GM12873 (cell line): ENCODE data around the gene ANKS3.

Source experiments
- TF ChIP-seq, protein P1 (sequence below): IDR thresholded peaks from 2 replicates; pipeline ENCODE4 v1.5.1; 2012; ENCODE audit warnings: low read depth, mild to moderate bottlenecking, moderate library complexity, low read length, control low read depth; ENCODE audit not compliant: insufficient read depth; ENCODE audit errors: missing control alignments

The ANKS3 gene

DNA sequence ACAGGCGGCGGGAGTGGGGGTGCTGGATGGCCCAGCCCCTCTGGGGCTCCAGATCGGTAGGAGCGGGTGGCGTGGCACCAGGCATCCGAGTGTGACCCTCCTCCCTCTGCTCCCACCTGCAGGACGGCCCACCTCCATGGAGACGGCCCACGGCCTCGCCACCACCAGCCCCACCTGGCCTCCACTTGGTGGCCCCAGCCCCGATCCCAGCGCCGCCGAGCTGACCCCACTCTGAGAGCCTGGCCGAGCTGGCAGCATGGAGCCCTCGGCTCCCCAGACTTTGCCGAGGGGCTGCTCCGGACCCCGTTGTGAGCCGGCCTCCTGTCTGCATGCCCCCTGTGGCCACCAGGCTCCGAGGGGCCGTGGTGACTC lies 45.4 kb downstream of the ANKS3 start:
- TF ChIP-seq, protein P1, sequence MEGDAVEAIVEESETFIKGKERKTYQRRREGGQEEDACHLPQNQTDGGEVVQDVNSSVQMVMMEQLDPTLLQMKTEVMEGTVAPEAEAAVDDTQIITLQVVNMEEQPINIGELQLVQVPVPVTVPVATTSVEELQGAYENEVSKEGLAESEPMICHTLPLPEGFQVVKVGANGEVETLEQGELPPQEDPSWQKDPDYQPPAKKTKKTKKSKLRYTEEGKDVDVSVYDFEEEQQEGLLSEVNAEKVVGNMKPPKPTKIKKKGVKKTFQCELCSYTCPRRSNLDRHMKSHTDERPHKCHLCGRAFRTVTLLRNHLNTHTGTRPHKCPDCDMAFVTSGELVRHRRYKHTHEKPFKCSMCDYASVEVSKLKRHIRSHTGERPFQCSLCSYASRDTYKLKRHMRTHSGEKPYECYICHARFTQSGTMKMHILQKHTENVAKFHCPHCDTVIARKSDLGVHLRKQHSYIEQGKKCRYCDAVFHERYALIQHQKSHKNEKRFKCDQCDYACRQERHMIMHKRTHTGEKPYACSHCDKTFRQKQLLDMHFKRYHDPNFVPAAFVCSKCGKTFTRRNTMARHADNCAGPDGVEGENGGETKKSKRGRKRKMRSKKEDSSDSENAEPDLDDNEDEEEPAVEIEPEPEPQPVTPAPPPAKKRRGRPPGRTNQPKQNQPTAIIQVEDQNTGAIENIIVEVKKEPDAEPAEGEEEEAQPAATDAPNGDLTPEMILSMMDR: no peak

DNA sequence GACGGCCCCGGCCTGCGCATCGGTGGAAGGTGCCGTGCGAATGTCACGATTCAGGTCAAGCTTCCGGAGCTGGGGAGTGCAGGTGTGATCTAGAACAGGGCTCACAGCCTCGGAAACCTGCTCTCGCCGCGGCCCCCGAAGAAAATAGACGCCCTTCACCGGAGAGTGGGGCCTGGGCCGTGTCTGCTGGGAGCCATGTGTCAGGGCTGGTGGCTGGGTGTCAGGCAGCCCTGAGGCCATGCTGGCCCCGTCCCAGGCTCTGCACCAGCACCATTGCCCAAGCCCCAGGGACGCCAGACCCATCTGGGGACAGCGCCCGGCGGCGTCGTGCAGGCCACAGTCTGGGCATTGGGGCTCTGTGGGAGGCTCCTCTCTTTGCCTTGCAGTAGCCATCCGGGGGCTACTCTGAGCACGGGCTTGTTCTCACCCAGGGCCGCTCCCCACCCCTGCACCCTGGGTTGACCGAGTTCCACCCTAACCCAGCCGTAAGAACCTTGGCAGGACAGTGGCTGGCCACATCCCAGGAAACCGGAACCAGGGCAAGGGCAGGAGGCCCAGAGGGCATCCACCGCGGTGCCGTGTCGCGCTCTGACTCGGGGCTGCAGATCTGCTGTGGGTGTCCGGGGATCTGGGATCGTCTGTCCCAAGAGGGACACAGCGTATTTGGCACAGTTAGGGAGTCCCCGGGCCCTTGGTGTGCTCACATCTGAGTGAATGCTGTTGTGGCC lies 46.0 kb downstream of the ANKS3 start:
- TF ChIP-seq, protein P1: no peak

DNA sequence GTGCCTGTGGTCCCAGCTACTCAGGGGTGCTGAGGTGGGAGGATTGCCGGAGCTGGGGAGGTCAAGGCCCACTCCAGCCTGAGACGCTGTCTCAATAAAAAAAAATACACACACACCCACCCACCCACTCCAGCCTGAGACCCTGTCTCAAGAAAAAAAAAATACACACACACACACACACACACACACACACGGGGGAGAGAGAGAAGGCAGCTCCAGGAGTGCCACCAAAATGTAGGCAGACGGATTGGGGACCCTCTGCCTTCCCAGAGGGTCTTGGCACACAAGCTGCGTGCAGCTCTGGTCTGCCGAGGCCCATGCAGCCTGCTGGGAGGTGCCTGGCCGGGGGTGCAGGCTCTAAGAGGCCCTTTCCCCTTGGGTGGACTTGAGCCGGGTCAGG lies 46.7 kb downstream of the ANKS3 start:
- TF ChIP-seq, protein P1: no peak

DNA sequence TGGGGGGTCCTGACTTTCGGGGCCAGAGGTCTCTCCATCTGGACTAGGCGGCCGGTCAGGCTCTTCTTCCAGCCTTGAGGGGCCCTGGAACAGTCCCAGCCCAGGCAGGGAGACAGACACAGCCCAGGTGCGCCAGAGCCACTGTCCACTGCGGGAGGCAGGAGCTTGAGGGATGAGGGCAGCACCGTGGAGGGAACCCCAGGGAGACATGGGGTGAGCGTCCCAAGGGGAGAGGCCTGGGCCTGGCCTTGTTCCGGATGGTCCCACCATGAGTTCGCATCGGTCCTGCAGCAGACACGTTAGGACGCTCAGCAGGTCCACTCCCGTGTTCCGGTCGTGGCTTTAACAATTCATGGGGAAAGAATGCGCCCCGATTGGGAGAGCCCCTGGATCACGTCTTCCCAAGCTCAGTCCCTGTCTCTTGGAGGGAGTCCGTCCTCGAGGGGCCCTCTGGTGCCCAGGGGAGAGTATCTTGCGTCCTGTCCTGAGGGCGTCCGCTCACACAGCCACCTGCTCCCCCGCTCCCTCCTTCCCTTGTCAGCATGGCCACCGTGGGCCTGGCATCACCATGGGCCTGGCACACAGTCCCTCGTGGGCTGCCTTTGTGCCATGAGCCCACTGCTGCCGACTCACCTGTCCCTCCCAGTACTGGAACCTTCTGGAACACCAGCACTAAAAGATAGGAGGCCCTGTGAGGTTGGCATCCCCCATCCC lies 47.4 kb downstream of the ANKS3 start:
- TF ChIP-seq, protein P1: no peak

DNA sequence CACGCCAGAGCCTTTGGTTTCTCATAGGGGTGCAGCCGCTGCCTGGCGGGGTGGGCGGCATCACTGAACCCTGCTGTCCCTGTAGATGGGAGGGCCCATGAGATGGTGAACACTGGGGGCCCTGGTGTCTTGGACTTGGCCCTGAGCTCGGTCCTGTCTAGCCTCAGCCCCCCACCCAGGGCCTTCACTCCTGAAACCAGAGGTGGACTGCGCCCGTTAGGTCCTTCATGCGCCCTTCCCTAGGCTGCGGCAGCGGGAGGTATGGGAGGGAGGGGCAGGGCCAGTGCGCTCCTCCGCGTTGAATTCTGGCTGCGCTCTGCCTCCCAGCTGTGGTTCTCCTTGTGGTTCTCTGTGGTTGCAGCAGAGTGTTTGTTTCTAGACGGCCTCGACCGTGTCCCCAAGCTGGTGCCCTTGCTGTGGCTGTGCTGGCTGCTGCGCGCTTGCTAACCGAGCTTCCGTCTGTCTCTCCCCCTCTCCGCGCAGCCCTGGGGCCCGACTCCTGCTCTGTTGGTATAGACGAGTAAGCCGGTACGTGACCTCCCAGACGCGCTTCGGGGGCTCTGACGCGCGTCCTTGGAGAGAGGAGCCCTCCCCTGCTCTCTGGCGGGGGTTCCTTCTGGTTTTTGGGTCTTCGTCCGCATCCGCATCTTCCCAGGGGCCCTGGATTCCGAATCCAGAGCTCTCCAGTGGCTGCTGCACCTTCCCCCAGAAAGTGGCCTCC lies 48.1 kb downstream of the ANKS3 start:
- TF ChIP-seq, protein P1: no peak

DNA sequence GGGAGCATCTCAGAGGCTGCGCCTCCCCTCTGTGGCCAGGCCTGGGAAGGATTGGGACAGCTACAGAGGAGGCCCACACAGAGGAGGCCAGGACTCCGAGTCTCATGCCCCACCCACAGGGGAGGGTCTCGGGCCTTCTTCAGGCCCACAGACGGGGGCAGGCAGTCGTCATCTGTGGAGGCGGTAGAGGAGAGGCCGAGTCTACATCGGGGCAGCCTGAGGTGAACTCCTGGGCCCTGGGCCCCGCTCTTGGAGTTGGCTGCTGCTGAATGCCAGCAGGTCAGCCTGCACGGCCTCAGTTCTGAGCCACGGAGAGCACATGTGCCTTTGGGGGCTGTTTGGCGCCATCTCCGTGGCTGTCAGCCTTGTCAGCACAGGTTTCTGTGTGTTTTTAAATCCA lies 48.8 kb downstream of the ANKS3 start:
- TF ChIP-seq, protein P1: no peak

DNA sequence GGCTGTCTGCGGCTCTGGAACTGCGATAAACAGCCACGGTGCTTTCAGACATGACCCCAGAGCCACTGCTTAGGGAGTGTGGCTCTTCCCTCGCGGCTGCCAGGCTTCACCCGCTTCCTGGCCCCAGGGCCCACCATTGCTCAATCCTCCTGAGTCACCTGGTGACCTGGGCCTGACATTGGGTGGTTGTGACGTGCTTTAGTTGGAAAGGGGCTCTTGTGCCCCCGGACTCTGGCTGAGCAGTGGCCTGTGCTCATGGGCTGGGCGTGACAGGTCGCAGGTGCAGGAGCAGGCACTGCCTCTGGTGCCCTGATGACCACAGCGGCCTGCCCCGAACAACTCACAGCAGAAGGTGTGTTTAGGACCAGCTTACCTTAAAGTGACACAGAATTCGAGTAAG lies 49.3 kb downstream of the ANKS3 start:
- TF ChIP-seq, protein P1: no peak
